GM12878 (cell line): ENCODE measurements around the gene ATOSB. TPM values are rescaled to one million over a fixed set of nuclear protein-coding genes. Genes with fewer than 3 reads are reported as not detected.

Experiments used
- ATAC-seq: fragments of 200-7000 bp; cut with Tn5 transposase; 3 replicates; pipeline ENCODE4 v1.9.1; 2020; ENCODE audit warnings: mild to moderate bottlenecking, moderate library complexity
- BruUV-seq: library from RNA; stranded (reverse); fragments of 400-500 nt; replicated peaks from 2 replicates; lab custom pipeline; 2021; lab: Mats Ljungman, UMichigan
- CTCF ChIA-PET: fragments of 300-600 bp; sonication (Branson Sonifier 250); formaldehyde crosslinking; extraction: SDS; loops from one replicate; lab custom pipeline; 2021; ENCODE audit warnings: inconsistent platforms; lab: Yijun Ruan, JAX
- POLR2A ChIA-PET: fragments of 350-600 bp; formaldehyde crosslinking; extraction: SDS; loops from one replicate; lab custom pipeline; 2021; ENCODE audit warnings: inconsistent platforms; lab: Charles Lee
- RAD21 ChIA-PET: fragments of 300-600 bp; sonication (Branson Sonifier 250); formaldehyde crosslinking; loops from one replicate; lab custom pipeline; 2023; ENCODE audit warnings: antibody characterized with exemption; ENCODE audit not compliant: unreplicated experiment; lab: Charles Lee
- SMC1A ChIA-PET: fragments of 300-600 bp; sonication (Branson Sonifier 250); formaldehyde crosslinking; loops from one replicate; lab custom pipeline; 2023; ENCODE audit not compliant: unreplicated experiment, uncharacterized antibody; lab: Charles Lee
- DNase-seq: peaks from one replicate; pipeline ENCODE4 v3.0.0-alpha.2; 2011; ENCODE audit warnings: low read depth, low spot score
- FAIRE-seq: peaks from 3 replicates; lab custom pipeline; 2011; peaks lifted over from hg19 to GRCh38; lab: Jason Lieb, UNC
- H2AFZ ChIP-seq: 2 replicates; pipeline ENCODE4 v1.6.0; 2011; ENCODE audit warnings: low read depth, low read length, control low read depth; ENCODE audit not compliant: control insufficient read depth
- H3K27ac ChIP-seq: 2 replicates; pipeline ENCODE4 v1.5.1; 2011; ENCODE audit warnings: control low read depth; ENCODE audit not compliant: control insufficient read depth, insufficient read depth
- H3K27me3 ChIP-seq, 2 experiments: replicated peaks in 1 of 2; 2 replicates each; pipeline versions ENCODE4 v1.6.0 to v1.6.1; 2011; ENCODE audit warnings: low read length in 1 of 2; ENCODE audit not compliant: control insufficient read depth in 2 of 2, insufficient read depth in 2 of 2
- H3K36me3 ChIP-seq, 2 experiments: 2 replicates each; pipeline ENCODE4 v1.5.1; 2011; ENCODE audit warnings: low read length in 1 of 2; ENCODE audit not compliant: control insufficient read depth in 2 of 2, insufficient read depth in 2 of 2
- H3K4me1 ChIP-seq: 2 replicates; pipeline ENCODE4 v1.6.1; 2011; ENCODE audit warnings: mild to moderate bottlenecking, low read length, moderate library complexity, mixed read lengths; ENCODE audit not compliant: control insufficient read depth, insufficient read depth
- H3K4me2 ChIP-seq: 2 replicates; pipeline ENCODE4 v1.6.0; 2011; ENCODE audit warnings: control low read depth; ENCODE audit not compliant: control insufficient read depth, insufficient read depth
- H3K4me3 ChIP-seq: fragments of 200-600 bp; sonication (generic); 2 replicates; pipeline ENCODE4 v1.5.1; 2016
- H3K79me2 ChIP-seq: 2 replicates; pipeline ENCODE4 v1.6.0; 2011; ENCODE audit warnings: low read length; ENCODE audit not compliant: control insufficient read depth, insufficient read depth
- H3K9ac ChIP-seq: 2 replicates; pipeline ENCODE4 v1.8.0; 2011; ENCODE audit warnings: low read length, control low read depth, mixed read lengths; ENCODE audit not compliant: control insufficient read depth, insufficient read depth
- H3K9me3 ChIP-seq: replicated peaks from 3 replicates; pipeline ENCODE4 v1.5.1; 2011; ENCODE audit warnings: mild to moderate bottlenecking, low read length; ENCODE audit not compliant: control insufficient read depth, insufficient read depth
- H4K20me1 ChIP-seq: 2 replicates; pipeline ENCODE4 v1.6.0; 2011; ENCODE audit not compliant: control insufficient read depth, insufficient read depth
- BMI1 ChIP-seq: fragments of 450-650 bp; IDR thresholded peaks from 2 replicates; pipeline ENCODE4 v1.6.1; 2016; ENCODE audit warnings: mild to moderate bottlenecking, moderate library complexity, borderline replicate concordance
- CEBPB ChIP-seq, 2 experiments: fragments of 150-350 bp in 1 of 2; IDR thresholded peaks; 2 replicates each; pipeline ENCODE4 v1.6.1; 2012 to 2014; ENCODE audit warnings: low read depth in 2 of 2, low read length in 2 of 2, borderline replicate concordance in 1 of 2, inconsistent platforms in 1 of 2
- DPF2 ChIP-seq: fragments of 450-650 bp; IDR thresholded peaks from 2 replicates; pipeline ENCODE4 v1.6.1; 2017; ENCODE audit warnings: mild to moderate bottlenecking
- E2F8 ChIP-seq: fragments of 450-650 bp; IDR thresholded peaks from 2 replicates; pipeline ENCODE4 v1.6.1; 2018; ENCODE audit warnings: mild to moderate bottlenecking, low read depth, moderate library complexity; ENCODE audit not compliant: partially characterized antibody
- EZH2 ChIP-seq: IDR thresholded peaks from 2 replicates; pipeline ENCODE4 v1.6.1; 2012; ENCODE audit warnings: low read depth, mild to moderate bottlenecking, control low read depth, inconsistent platforms, low read length, borderline replicate concordance; ENCODE audit not compliant: control insufficient read depth
- HDAC2 ChIP-seq: fragments of 200-600 bp; sonication (generic); IDR thresholded peaks from 2 replicates; pipeline ENCODE4 v1.6.1; 2017
- IRF4 ChIP-seq: IDR thresholded peaks from 2 replicates; pipeline ENCODE4 v1.6.1; 2011; ENCODE audit warnings: low read depth, low read length
- IRF5 ChIP-seq: fragments of 450-650 bp; IDR thresholded peaks from 2 replicates; pipeline ENCODE4 v1.6.1; 2017; ENCODE audit warnings: borderline replicate concordance
- KDM1A ChIP-seq: fragments of 200-600 bp; sonication (generic); IDR thresholded peaks from 2 replicates; pipeline ENCODE4 v1.6.1; 2016; ENCODE audit warnings: borderline replicate concordance
- MXI1 ChIP-seq: fragments of 150-350 bp; IDR thresholded peaks from 2 replicates; pipeline ENCODE4 v1.6.1; 2011; ENCODE audit warnings: low read depth, mild to moderate bottlenecking, inconsistent platforms, low read length, improper control_type of control experiment
- RB1 ChIP-seq: fragments of 450-650 bp; formaldehyde crosslinking; IDR thresholded peaks from 2 replicates; pipeline ENCODE4 v1.6.1; 2017; ENCODE audit warnings: mild to moderate bottlenecking, borderline replicate concordance
- RCOR1 ChIP-seq: conservative IDR thresholded peaks from 2 replicates; pipeline ENCODE4 v1.6.1; 2012; ENCODE audit warnings: low read depth, low read length, improper control_type of control experiment
- SPI1 ChIP-seq: IDR thresholded peaks from 2 replicates; pipeline ENCODE4 v1.6.1; 2011; ENCODE audit warnings: low read depth, mild to moderate bottlenecking, low read length, moderate library complexity, borderline replicate concordance; ENCODE audit not compliant: insufficient read depth
- ZNF207 ChIP-seq: fragments of 450-650 bp; IDR thresholded peaks from 2 replicates; pipeline ENCODE4 v1.6.1; 2014; ENCODE audit warnings: antibody characterized with exemption, mild to moderate bottlenecking, borderline replicate concordance
- ZNF217 ChIP-seq: fragments of 450-650 bp; IDR thresholded peaks from 2 replicates; pipeline ENCODE4 v1.6.1; 2017; ENCODE audit warnings: antibody characterized with exemption, mild to moderate bottlenecking
- ZNF592 ChIP-seq: fragments of 450-650 bp; IDR thresholded peaks from 2 replicates; pipeline ENCODE4 v1.6.1; 2017; ENCODE audit warnings: mild to moderate bottlenecking, moderate library complexity
- WGBS: methylation state at CpG from one replicate; pipeline ENCODE4 v1.1.6; 2016; ENCODE audit warnings: low lambda C conversion rate; ENCODE audit not compliant: insufficient replicate concordance, insufficient coverage; ENCODE audit errors: missing lambda C conversion rate; 5-methylcytosine and 5-hydroxymethylcytosine counted together
- in situ Hi-C: fragments of 300-500 bp; cut with MboI; formaldehyde crosslinking; loops from 9 replicates; pipeline ENCODE4 v1.14.3; 2018; ENCODE audit warnings: mixed read lengths
- intact Hi-C: fragments of 100-400 bp; cut with micrococcal nuclease; formaldehyde crosslinking; loops from one replicate; pipeline ENCODE4 v1.14.2; 2022; ENCODE audit not compliant: unreplicated experiment
- polyA plus RNA-seq, 11 experiments: library from polyadenylated mRNA; depleted of rRNA in 4 of 11; unstranded in 6 of 11; stranded (reverse) in 5 of 11; fragments of >200 nt; fragmentation: Nextera tagmentation in 4 of 11; fragmentation: Illumina TruSeq in 1 of 11; extraction: Ambion mirVana in 4 of 11; extraction: Trizol in 1 of 11; gene quantifications; 1 replicate in 1 of 11; 2 replicates in 10 of 11; pipeline versions ENCODE4 v1.2.1 to v1.2.3, GENCODE V29; 2011 to 2016; ENCODE audit warnings: inconsistent platforms in 2 of 11, missing spikeins in 2 of 11, low read depth in 1 of 11
- total RNA-seq, 4 experiments: library from RNA; depleted of rRNA in 3 of 4; stranded (reverse); fragments of >200 nt in 3 of 4; fragmentation: Illumina TruSeq in 1 of 4; extraction: Trizol in 1 of 4; gene quantifications; 2 replicates each; pipeline versions ENCODE4 v1.2.1 to v1.2.3, GENCODE V29; 2013 to 2021

Gene ATOSB
- total and polyA plus RNA-seq, 10 of the 15 experiments (the other 5 are each of a cell fraction or from before 2014, with no cell fraction given): 0.60 to 5.4 (median 2.5) TPM

GRCh38 chr9:35069020-35069419, 46.6 kb downstream of the ATOSB start:
- no peak for ATAC-seq
- in situ Hi-C loops: no loop called here
- H3K27me3 ChIP-seq: no peaks in the 10 kb centered on the region
- SMC1A ChIA-PET: interaction anchor here (0.9 to 2.3 kb wide), 2 partner anchors 11 to 26 kb away, joined by 3 to 8 read pairs; partner anchors contain the start of gene FANCG
- peak overlapping the region; percentile 16 for H3K4me3 ChIP-seq
- no peak for TF ChIP-seq ZNF592
- TF ChIP-seq RCOR1: no peak
- TF ChIP-seq RB1: no peak
- TF ChIP-seq MXI1: no peak
- no peak for TF ChIP-seq KDM1A
- TF ChIP-seq BMI1: no peak
- TF ChIP-seq SPI1: no peak
- no peak for TF ChIP-seq E2F8
- TF ChIP-seq IRF4: no peak
- no peak for TF ChIP-seq DPF2
- TF ChIP-seq ZNF207: no peak
- TF ChIP-seq CEBPB (IDR thresholded peaks at IDR 0.05; ENCODE audit: borderline replicate concordance in 1 of 2, low read depth in 2 of 2, low read length in 2 of 2): no peak
- no peak for TF ChIP-seq ZNF217
- TF ChIP-seq EZH2: no peak
- TF ChIP-seq HDAC2: no peak
- no peak for TF ChIP-seq IRF5
- FAIRE-seq: no peak
- H3K9ac ChIP-seq: no peak overlapping the region
- no peak overlapping the region for H2AFZ ChIP-seq
- RAD21 ChIA-PET: no interaction called here
- peaks cover 30% of the 10 kb centered on the region for H4K20me1 ChIP-seq
- H3K79me2 ChIP-seq: peaks cover 57% of the 10 kb centered on the region
- H3K36me3 ChIP-seq: peaks cover 21 to 41% of the 10 kb centered on the region in 2 experiments
- peak overlapping the region; percentile 73 for H3K4me2 ChIP-seq
- no peak for DNase-seq
- H3K4me1 ChIP-seq: peaks cover 12% of the 10 kb centered on the region
- POLR2A ChIA-PET: interaction anchor here (0.6 to 1.6 kb wide), 4 partner anchors 9 to 1067 kb away, joined by 3 to 5 read pairs (median 4); no protein-coding TSS in a partner anchor
- BruUV-seq: no TSS peak
- H3K9me3 ChIP-seq: no peaks in the 10 kb centered on the region
- intact Hi-C loops: no loop called here
- CTCF ChIA-PET: interaction anchor here (1.2 to 2.7 kb wide), 2 partner anchors 10 to 18 kb away, joined by 3 to 10 read pairs; partner anchors contain the start of gene FANCG
- no peak overlapping the region for H3K27ac ChIP-seq
- 49% methylated on average over 4 of the region's 4 CpGs for WGBS
